ENCODE data around the gene TRAPPC12.

TRAPPC12 gene

DNA sequence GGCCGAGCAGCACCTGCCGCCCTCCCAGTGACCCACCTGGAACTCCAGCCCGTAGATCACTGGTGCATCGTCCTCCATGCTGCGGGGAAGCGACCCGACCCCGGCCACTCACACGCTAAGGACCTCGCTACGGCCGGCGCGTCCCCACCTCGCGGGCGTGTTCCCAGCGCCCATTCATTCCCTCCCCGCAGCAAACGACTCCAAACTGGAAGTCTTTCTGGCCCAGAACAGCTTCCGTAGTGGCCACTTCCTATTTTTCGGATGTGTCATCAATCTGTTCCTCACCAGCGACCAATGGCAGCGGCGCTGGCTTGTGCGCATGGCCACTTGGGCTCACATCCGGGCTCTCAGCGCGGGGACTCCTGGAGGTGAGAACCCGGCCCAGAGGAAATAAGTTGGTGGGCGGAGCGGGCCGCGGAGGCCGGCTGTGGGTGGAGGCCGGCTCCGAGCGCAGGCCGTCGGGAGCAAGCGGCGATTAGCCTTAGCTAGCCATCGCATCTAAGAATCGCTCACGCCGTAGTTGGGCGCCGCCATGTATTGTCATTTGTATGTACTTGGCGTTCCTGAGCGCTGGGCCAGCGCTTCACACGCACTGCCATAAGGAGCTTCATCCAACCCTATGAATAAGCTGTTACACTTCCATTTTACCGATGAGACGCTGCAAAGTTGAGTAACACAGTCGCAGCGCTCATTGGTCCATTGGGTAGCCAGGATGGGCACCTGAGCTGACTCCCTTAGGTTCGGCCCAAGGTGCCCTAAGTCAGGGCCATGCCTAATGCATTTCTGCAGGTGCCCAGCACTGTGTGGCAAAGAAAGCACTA, 1.7 kb upstream of the TRAPPC12 start, which contains the start of gene EIPR1:
EIPR1 (minus strand) TSS at position 207 of the 821 bp plus-strand sequence; CDS start at position 78, 129 bp downstream.
- no peaks in the 10 kb centered on the region for H3K36me3 ChIP-seq (ENCODE audit: control insufficient read depth, insufficient read depth, low read length)
- peak within 1 kb of the TSS; percentile 65 for H2AFZ ChIP-seq
- peaks cover 12% of the 10 kb centered on the region for H3K79me2 ChIP-seq
- H3K9ac ChIP-seq: no peak within 1 kb of the TSS
- peaks cover 10% of the 10 kb centered on the region for H3K4me1 ChIP-seq
- no peaks in the 10 kb centered on the region for H3K27me3 ChIP-seq (ENCODE audit: control insufficient read depth, insufficient read depth, low read length)
- H3K4me3 ChIP-seq (ENCODE audit: low read depth, low read length): peak within 1 kb of the TSS; percentile 64
- H3K27ac ChIP-seq: peak within 1 kb of the TSS; percentile 81
- H3K9me3 ChIP-seq (ENCODE audit: control insufficient read depth, low read length): no peaks in the 10 kb centered on the region
- H3K4me2 ChIP-seq (ENCODE audit: low read length): peak within 1 kb of the TSS; percentile 82
- TF ChIP-seq, protein P1, sequence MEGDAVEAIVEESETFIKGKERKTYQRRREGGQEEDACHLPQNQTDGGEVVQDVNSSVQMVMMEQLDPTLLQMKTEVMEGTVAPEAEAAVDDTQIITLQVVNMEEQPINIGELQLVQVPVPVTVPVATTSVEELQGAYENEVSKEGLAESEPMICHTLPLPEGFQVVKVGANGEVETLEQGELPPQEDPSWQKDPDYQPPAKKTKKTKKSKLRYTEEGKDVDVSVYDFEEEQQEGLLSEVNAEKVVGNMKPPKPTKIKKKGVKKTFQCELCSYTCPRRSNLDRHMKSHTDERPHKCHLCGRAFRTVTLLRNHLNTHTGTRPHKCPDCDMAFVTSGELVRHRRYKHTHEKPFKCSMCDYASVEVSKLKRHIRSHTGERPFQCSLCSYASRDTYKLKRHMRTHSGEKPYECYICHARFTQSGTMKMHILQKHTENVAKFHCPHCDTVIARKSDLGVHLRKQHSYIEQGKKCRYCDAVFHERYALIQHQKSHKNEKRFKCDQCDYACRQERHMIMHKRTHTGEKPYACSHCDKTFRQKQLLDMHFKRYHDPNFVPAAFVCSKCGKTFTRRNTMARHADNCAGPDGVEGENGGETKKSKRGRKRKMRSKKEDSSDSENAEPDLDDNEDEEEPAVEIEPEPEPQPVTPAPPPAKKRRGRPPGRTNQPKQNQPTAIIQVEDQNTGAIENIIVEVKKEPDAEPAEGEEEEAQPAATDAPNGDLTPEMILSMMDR (IDR thresholded peaks at IDR 0.05): no peak

DNA sequence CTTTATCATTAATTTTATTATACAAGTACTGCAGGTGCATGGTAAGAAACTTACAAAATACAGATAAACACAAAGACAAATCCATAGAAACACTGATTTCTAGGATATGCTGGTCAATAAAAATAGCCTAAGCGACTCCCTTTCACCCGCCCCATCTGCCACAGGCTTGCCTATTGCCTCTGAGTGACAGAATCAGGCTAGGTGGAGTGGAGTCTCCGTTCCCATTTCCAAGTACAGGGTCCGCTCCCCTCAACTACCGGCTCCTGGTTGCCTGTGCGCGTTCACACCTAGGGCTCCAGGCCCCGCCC, 201 bp upstream of the TRAPPC12 start:
- H3K79me2 ChIP-seq: peaks cover 19% of the 10 kb centered on the region
- peak overlapping the region; percentile 94 for H3K27ac ChIP-seq
- H2AFZ ChIP-seq: peak overlapping the region; percentile 95
- peak overlapping the region; percentile 93 for H3K4me3 ChIP-seq (ENCODE audit: low read depth, low read length)
- H3K4me2 ChIP-seq (ENCODE audit: low read length): peak overlapping the region; percentile 66
- no peaks in the 10 kb centered on the region for H3K36me3 ChIP-seq (ENCODE audit: control insufficient read depth, insufficient read depth, low read length)
- H3K4me1 ChIP-seq: peaks cover 10% of the 10 kb centered on the region
- no peaks in the 10 kb centered on the region for H3K9me3 ChIP-seq (ENCODE audit: control insufficient read depth, low read length)
- H3K27me3 ChIP-seq (ENCODE audit: control insufficient read depth, insufficient read depth, low read length): no peaks in the 10 kb centered on the region
- H3K9ac ChIP-seq: peak overlapping the region; percentile 83
- TF ChIP-seq, protein P1 (IDR thresholded peaks at IDR 0.05): no peak

DNA sequence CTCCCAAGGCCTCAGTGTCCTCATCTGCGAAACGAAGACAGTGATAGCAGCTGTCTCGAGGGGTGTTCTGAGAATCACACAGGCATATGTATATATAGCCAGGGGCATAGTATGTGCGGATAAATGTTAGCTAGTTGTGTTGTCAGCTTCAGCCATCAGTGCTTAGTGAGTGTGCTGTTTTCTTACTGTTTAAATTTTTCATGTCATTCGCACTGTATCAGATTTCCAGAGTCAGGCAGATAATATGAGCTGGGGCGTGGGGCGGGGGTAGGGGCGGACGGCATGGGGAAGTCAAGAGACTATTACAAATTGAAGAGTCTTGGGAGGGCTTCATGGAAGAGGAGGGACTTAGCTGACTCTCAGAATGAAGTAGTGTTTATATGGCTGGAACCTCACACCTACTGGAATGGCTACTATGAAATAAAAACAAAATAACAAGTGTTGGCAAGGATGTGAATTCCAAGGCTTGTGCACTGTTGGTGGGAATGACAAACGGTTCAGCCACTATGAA, 7.0 kb downstream of the TRAPPC12 start:
- Histone ChIP-seq H3K9ac (no peak overlapping the region), H3K9me3 (ENCODE audit: control insufficient read depth, low read length) (no peaks in the 10 kb centered on the region), H3K4me3 (ENCODE audit: low read depth, low read length) (no peak overlapping the region), H3K4me1 (peaks cover 5% of the 10 kb centered on the region), H3K27ac (peak overlapping the region; percentile 50), H3K27me3 (ENCODE audit: control insufficient read depth, insufficient read depth, low read length) (no peaks in the 10 kb centered on the region), H3K36me3 (ENCODE audit: control insufficient read depth, insufficient read depth, low read length) (no peaks in the 10 kb centered on the region), H3K79me2 (peaks cover 34% of the 10 kb centered on the region), H2AFZ (no peak overlapping the region), H3K4me2 (ENCODE audit: low read length) (no peak overlapping the region)
- TF ChIP-seq, protein P1 (IDR thresholded peaks at IDR 0.05): no peak

DNA sequence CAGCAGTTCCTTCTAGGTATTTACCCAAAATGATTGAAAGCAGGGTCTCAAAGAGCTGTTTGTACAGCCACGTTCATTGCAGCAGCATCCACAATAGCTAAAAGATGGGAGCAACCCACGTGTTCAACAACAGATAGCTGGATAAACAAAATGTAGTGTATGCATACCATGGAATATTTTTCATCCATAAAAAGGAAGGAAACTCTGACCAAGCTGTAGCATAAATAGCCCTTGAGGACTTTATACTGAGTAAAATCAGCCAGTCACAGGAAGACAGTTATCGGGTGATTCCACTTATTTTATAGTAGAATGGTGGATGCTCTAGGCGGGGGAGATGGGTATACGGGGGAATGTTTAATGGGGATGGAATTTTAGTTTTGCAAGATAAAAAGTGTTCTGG, 7.5 kb downstream of the TRAPPC12 start:
- no peak overlapping the region for H3K27ac ChIP-seq
- H2AFZ ChIP-seq: no peak overlapping the region
- no peak overlapping the region for H3K4me2 ChIP-seq (ENCODE audit: low read length)
- H3K4me3 ChIP-seq (ENCODE audit: low read depth, low read length): no peak overlapping the region
- peaks cover 5% of the 10 kb centered on the region for H3K4me1 ChIP-seq
- H3K9ac ChIP-seq: no peak overlapping the region
- no peaks in the 10 kb centered on the region for H3K36me3 ChIP-seq (ENCODE audit: control insufficient read depth, insufficient read depth, low read length)
- H3K9me3 ChIP-seq (ENCODE audit: control insufficient read depth, low read length): no peaks in the 10 kb centered on the region
- H3K79me2 ChIP-seq: peaks cover 38% of the 10 kb centered on the region
- TF ChIP-seq, protein P1 (IDR thresholded peaks at IDR 0.05): no peak
- H3K27me3 ChIP-seq (ENCODE audit: control insufficient read depth, insufficient read depth, low read length): no peaks in the 10 kb centered on the region

Data from parathyroid adenoma (tissue), 2 donors.